Liver (tissue), 9 donors: Measurements from ENCODE around the gene RPAP2. TPM values are rescaled to one million over a fixed set of nuclear protein-coding genes. Genes with fewer than 3 reads are reported as not detected.

Experiments used
- DNase-seq: peaks from one replicate; pipeline ENCODE4 v3.0.0-alpha.2; 2017; ENCODE audit warnings: low spot score
- H3K27ac ChIP-seq, 2 donors: one replicate each; pipeline ENCODE4 v1.7.0; 2013; ENCODE audit warnings: inconsistent platforms in 2 of 2, low read length in 2 of 2, control low read depth in 1 of 2, low read depth in 1 of 2, mild to moderate bottlenecking in 1 of 2
- H3K27me3 ChIP-seq, 4 donors: one replicate each; pipeline versions ENCODE4 v1.6.1 to v1.7.0; 2013; ENCODE audit warnings: low read length in 3 of 4, inconsistent platforms in 1 of 4, mild to moderate bottlenecking in 1 of 4, moderate library complexity in 1 of 4; ENCODE audit not compliant: control insufficient read depth in 4 of 4, insufficient read depth in 4 of 4
- H3K36me3 ChIP-seq, 4 donors: one replicate each; pipeline versions ENCODE4 v1.6.1 to v1.7.0; 2013; ENCODE audit warnings: low read length in 3 of 4, mild to moderate bottlenecking in 3 of 4, low read depth in 1 of 4, moderate library complexity in 1 of 4; ENCODE audit not compliant: control insufficient read depth in 4 of 4, insufficient read depth in 3 of 4
- H3K4me1 ChIP-seq, 4 donors: one replicate each; pipeline versions ENCODE4 v1.6.1 to v1.7.0; 2013; ENCODE audit warnings: low read length in 3 of 4, mild to moderate bottlenecking in 3 of 4, moderate library complexity in 1 of 4; ENCODE audit not compliant: control insufficient read depth in 4 of 4, insufficient read depth in 4 of 4
- H3K4me3 ChIP-seq, 3 donors: one replicate each; pipeline versions ENCODE4 v1.6.1 to v1.7.0; 2013; ENCODE audit warnings: low read length in 3 of 3, control low read depth in 1 of 3, low read depth in 1 of 3, mild to moderate bottlenecking in 1 of 3
- H3K9ac ChIP-seq, 2 donors: one replicate each; pipeline ENCODE4 v1.7.0; 2013; ENCODE audit warnings: low read length in 2 of 2, mild to moderate bottlenecking in 2 of 2, moderate library complexity in 2 of 2, control low read depth in 1 of 2, low read depth in 1 of 2
- H3K9me3 ChIP-seq, 4 donors: one replicate each; pipeline versions ENCODE4 v1.6.1 to v1.7.0; 2013; ENCODE audit warnings: low read length in 3 of 4; ENCODE audit not compliant: control insufficient read depth in 4 of 4
- ATF3 ChIP-seq: IDR thresholded peaks from 2 replicates; pipeline ENCODE4 v1.6.1; 2016; ENCODE audit warnings: antibody characterized with exemption
- CTCF ChIP-seq: fragments of 150-350 bp; IDR thresholded peaks from 2 replicates; pipeline ENCODE4 v1.5.1; 2017; ENCODE audit warnings: improper control_type of control experiment, low read depth, low read length; ENCODE audit not compliant: missing input control
- EGR1 ChIP-seq, 2 donors: IDR thresholded peaks; 2 replicates each; pipeline ENCODE4 v1.6.1; 2016 to 2018; ENCODE audit warnings: antibody characterized with exemption in 2 of 2, low read depth in 2 of 2
- FOXA1 ChIP-seq: IDR thresholded peaks from 2 replicates; pipeline ENCODE4 v1.6.1; 2016; ENCODE audit warnings: antibody characterized with exemption
- FOXA2 ChIP-seq: IDR thresholded peaks from 2 replicates; pipeline ENCODE4 v1.6.1; 2016; ENCODE audit warnings: antibody characterized with exemption
- GABPA ChIP-seq, 2 donors: IDR thresholded peaks in 1 of 2; conservative IDR thresholded peaks in 1 of 2; 2 replicates each; pipeline ENCODE4 v1.6.1; 2016; ENCODE audit warnings: antibody characterized with exemption in 2 of 2, mild to moderate bottlenecking in 1 of 2, moderate library complexity in 1 of 2
- HNF4A ChIP-seq, 2 donors: conservative IDR thresholded peaks; 2 replicates each; pipeline ENCODE4 v1.6.1; 2016; ENCODE audit warnings: antibody characterized with exemption in 2 of 2, mild to moderate bottlenecking in 2 of 2
- HNF4G ChIP-seq: IDR thresholded peaks from 2 replicates; pipeline ENCODE4 v1.6.1; 2016; ENCODE audit warnings: antibody characterized with exemption
- JUND ChIP-seq, 2 donors: IDR thresholded peaks; 2 replicates each; pipeline ENCODE4 v1.6.1; 2016; ENCODE audit warnings: antibody characterized with exemption in 2 of 2
- MAX ChIP-seq: IDR thresholded peaks from 2 replicates; pipeline ENCODE4 v1.6.1; 2016; ENCODE audit warnings: antibody characterized with exemption
- NR2F2 ChIP-seq: IDR thresholded peaks from 2 replicates; pipeline ENCODE4 v1.6.1; 2016; ENCODE audit warnings: antibody characterized with exemption
- RAD21 ChIP-seq, 2 donors: IDR thresholded peaks; 2 replicates each; pipeline ENCODE4 v1.6.1; 2016; ENCODE audit warnings: antibody characterized with exemption in 2 of 2, mild to moderate bottlenecking in 2 of 2
- REST ChIP-seq: IDR thresholded peaks from 2 replicates; pipeline ENCODE4 v1.6.1; 2016; ENCODE audit warnings: antibody characterized with exemption, mild to moderate bottlenecking
- RXRA ChIP-seq, 2 donors: IDR thresholded peaks; 2 replicates each; pipeline ENCODE4 v1.6.1; 2017 to 2018; ENCODE audit warnings: antibody characterized with exemption in 2 of 2, mild to moderate bottlenecking in 1 of 2
- SP1 ChIP-seq: IDR thresholded peaks from 2 replicates; pipeline ENCODE4 v1.6.1; 2018; ENCODE audit warnings: antibody characterized with exemption, mild to moderate bottlenecking
- TAF1 ChIP-seq: conservative IDR thresholded peaks from 2 replicates; pipeline ENCODE4 v1.6.1; 2016; ENCODE audit warnings: antibody characterized with exemption, mild to moderate bottlenecking
- YY1 ChIP-seq: IDR thresholded peaks from 2 replicates; pipeline ENCODE4 v1.6.1; 2016; ENCODE audit warnings: antibody characterized with exemption, mild to moderate bottlenecking
- ZBTB33 ChIP-seq: IDR thresholded peaks from 2 replicates; pipeline ENCODE4 v1.6.1; 2016; ENCODE audit warnings: antibody characterized with exemption
- WGBS: extraction: QIAGEN DNeasy Blood & Tissue Kit; methylation state at CpG from one replicate; pipeline ENCODE4 v1.1.7; 2013; 5-methylcytosine and 5-hydroxymethylcytosine counted together
- polyA plus RNA-seq, 2 donors: library from polyadenylated mRNA; stranded (reverse) in 1 of 2; unstranded in 1 of 2; fragments of 200-250 nt in 1 of 2; fragments of >200 nt in 1 of 2; fragmentation: Nextera tagmentation in 1 of 2; extraction: Ambion mirVana in 1 of 2; gene quantifications; one replicate each; pipeline versions ENCODE4 v1.2.1 to v1.2.3, GENCODE V29; 2013 to 2015
- total RNA-seq, 2 donors: library from RNA; depleted of rRNA; stranded (reverse); fragments of >200 nt; gene quantifications; one replicate each; pipeline ENCODE4 v1.2.3, GENCODE V29; 2014
- donor health status: healthy.
- donor health status: healthy.
- donor health status: healthy.
- donor health status: healthy.
- donor health status: healthy.

RPAP2 gene
- total and polyA plus RNA-seq, 4 donors = 2.7 to 8.6 (median 4.4) TPM

GRCh38 chr1:92324784-92325183, 25.9 kb downstream of the RPAP2 start (continued):
- TF ChIP-seq CTCF (no peak), RXRA (IDR thresholded peaks at IDR 0.05) (no peak), TAF1 (no peak)

- Histone ChIP-seq H3K9me3 (peaks cover 4 to 12% (median 4%) of the 10 kb centered on the region in 4 donors), H3K4me3 (no peak overlapping the region), H3K4me1 (no peaks in the 10 kb centered on the region), H3K27ac (no peak overlapping the region), H3K27me3 (no peaks in the 10 kb centered on the region), H3K9ac (no peak overlapping the region), H3K36me3 (peaks cover 6 to 21% (median 15%) of the 10 kb centered on the region in 4 donors)
- no peak for TF ChIP-seq RAD21 (IDR thresholded peaks at IDR 0.05)
- no peak for TF ChIP-seq NR2F2
- no peak for TF ChIP-seq FOXA1
- no peak for TF ChIP-seq REST
- no peak for TF ChIP-seq RXRA (IDR thresholded peaks at IDR 0.05)
- TF ChIP-seq YY1 = no peak
- TF ChIP-seq HNF4A (conservative IDR thresholded peaks at IDR 0.05) = no peak
- TF ChIP-seq EGR1 (IDR thresholded peaks at IDR 0.05; ENCODE audit: low read depth in 2 of 2) = no peak
- no peak for TF ChIP-seq SP1
- TF ChIP-seq TAF1 = no peak
- TF ChIP-seq FOXA2 = no peak
- TF ChIP-seq CTCF = no peak
- TF ChIP-seq JUND (IDR thresholded peaks at IDR 0.05) = no peak
- TF ChIP-seq GABPA (IDR thresholded peaks at IDR 0.05 in 1 of 2, conservative IDR thresholded peaks at IDR 0.05 in 1 of 2) = no peak
- TF ChIP-seq ZBTB33 = no peak
- TF ChIP-seq ATF3 = no peak
- TF ChIP-seq MAX = no peak
- TF ChIP-seq HNF4G = no peak
- no peak for DNase-seq
- WGBS = 95% methylated on average over 1 of the region's 1 CpG
Measured at GRCh38 chr1:92326681-92327080, 27.8 kb downstream of the RPAP2 start.
